ENCODE data around the gene KDF1. TPM values are rescaled to one million over a fixed set of nuclear protein-coding genes. Genes with fewer than 3 reads are reported as not detected.

KDF1 gene
- total RNA-seq, 1 experiment from 2014 or later = 8.8 TPM

DNA sequence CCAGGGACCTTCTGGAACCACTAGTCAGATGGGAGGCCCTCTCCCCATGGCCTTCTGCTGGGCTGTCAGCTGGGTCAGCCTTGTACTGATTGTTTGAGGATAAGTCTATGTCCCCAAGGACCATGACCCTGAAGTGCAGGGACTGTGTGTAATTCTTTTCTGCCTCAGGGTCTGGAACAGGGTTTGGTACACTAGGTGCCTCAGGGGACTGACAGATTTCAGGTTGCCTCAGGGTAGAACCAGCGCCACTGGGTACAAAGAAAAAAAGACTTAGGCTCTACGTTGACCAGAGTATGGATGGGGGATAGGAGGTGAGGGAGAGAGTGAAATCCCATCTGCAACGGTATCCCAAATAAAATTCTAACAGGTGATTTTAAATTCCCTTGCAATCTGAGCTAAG is 3.0 kb downstream of the KDF1 start:
- BruUV-seq (replicated peaks) = no TSS peak
- Mint-ChIP-seq H3K36me3 (ENCODE audit: insufficient read depth, unreplicated experiment) (peaks cover 26% of the 10 kb centered on the region), H3K4me1 (ENCODE audit: insufficient read depth, unreplicated experiment) (peaks cover 19% of the 10 kb centered on the region), H3K27me3 (ENCODE audit: insufficient read depth, unreplicated experiment) (no peaks in the 10 kb centered on the region), H3K9me3 (ENCODE audit: unreplicated experiment) (no peaks in the 10 kb centered on the region), H3K27ac (ENCODE audit: low read depth, unreplicated experiment) (no peak overlapping the region), H3K4me3 (ENCODE audit: unreplicated experiment) (no peak overlapping the region)
- intact Hi-C loops (cut with micrococcal nuclease) = no loop called here
- no peak for TF ChIP-seq CTCF (IDR thresholded peaks at IDR 0.05; ENCODE audit: unreplicated experiment)
- POLR2A ChIA-PET = interaction anchor here (1.0 to 1.2 kb wide), 2 partner anchors 10 to 34 kb away, joined by 3 read pairs; no protein-coding TSS in a partner anchor
- CTCF ChIA-PET = interaction anchor here (0.7 kb wide), 2 partner anchors 12 to 619 kb away, joined by 3 read pairs; no protein-coding TSS in a partner anchor
- no peak for DNase-seq (ENCODE audit: unreplicated experiment)

DNA sequence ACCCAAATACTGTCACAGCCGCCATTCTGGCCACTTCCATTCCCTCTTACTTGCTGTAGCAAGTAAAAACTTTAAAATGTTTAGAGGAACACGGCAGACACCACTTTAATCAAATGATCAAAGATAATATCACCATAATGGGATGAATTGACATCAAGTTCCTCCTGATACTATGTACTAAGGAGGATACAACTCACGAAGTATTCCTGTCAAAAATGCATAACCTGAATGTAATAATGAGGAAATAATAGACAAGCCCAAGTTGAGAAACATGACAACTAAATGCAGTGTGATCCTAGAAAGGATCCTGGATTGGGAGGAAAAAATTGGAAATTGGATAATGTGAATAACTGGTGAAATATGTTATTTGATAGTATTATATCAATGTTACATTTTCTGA is 3.9 kb downstream of the KDF1 start:
- Mint-ChIP-seq H3K4me1 (ENCODE audit: insufficient read depth, unreplicated experiment) (peaks cover 11% of the 10 kb centered on the region), H3K9me3 (ENCODE audit: unreplicated experiment) (no peaks in the 10 kb centered on the region), H3K27me3 (ENCODE audit: insufficient read depth, unreplicated experiment) (no peaks in the 10 kb centered on the region), H3K4me3 (ENCODE audit: unreplicated experiment) (no peak overlapping the region), H3K36me3 (ENCODE audit: insufficient read depth, unreplicated experiment) (peaks cover 32% of the 10 kb centered on the region), H3K27ac (ENCODE audit: low read depth, unreplicated experiment) (no peak overlapping the region)
- CTCF ChIA-PET = no interaction called here
- POLR2A ChIA-PET = no interaction called here
- DNase-seq (ENCODE audit: unreplicated experiment) = no peak
- TF ChIP-seq CTCF (IDR thresholded peaks at IDR 0.05; ENCODE audit: unreplicated experiment) = no peak
- intact Hi-C loops (cut with micrococcal nuclease) = no loop called here
- BruUV-seq (replicated peaks) = no TSS peak

- Mint-ChIP-seq H3K4me1 (ENCODE audit: insufficient read depth, unreplicated experiment) (peaks cover 5% of the 10 kb centered on the region), H3K27ac (ENCODE audit: low read depth, unreplicated experiment) (no peak overlapping the region), H3K36me3 (ENCODE audit: insufficient read depth, unreplicated experiment) (peaks cover 53% of the 10 kb centered on the region), H3K9me3 (ENCODE audit: unreplicated experiment) (no peaks in the 10 kb centered on the region), H3K4me3 (ENCODE audit: unreplicated experiment) (no peak overlapping the region), H3K27me3 (ENCODE audit: insufficient read depth, unreplicated experiment) (no peaks in the 10 kb centered on the region)
- no TSS peak for BruUV-seq (replicated peaks)
- no peak for TF ChIP-seq CTCF (IDR thresholded peaks at IDR 0.05; ENCODE audit: unreplicated experiment)
- intact Hi-C loops (cut with micrococcal nuclease) = no loop called here
- DNase-seq (ENCODE audit: unreplicated experiment) = no peak
- CTCF ChIA-PET = interaction anchor here (1.1 kb wide), 1 partner anchor 44 kb away, joined by 3 read pairs; no protein-coding TSS in a partner anchor
- POLR2A ChIA-PET = no interaction called here
Observed at GRCh38 chr1:26953374-26953773, 6.9 kb downstream of the KDF1 start.

GRCh38 chr1:26951821-26952497 is 8.3 kb downstream of the KDF1 start:
- H3K27ac Mint-ChIP-seq (ENCODE audit: low read depth, unreplicated experiment) = no peak overlapping the region
- TF ChIP-seq CTCF (IDR thresholded peaks at IDR 0.05; ENCODE audit: unreplicated experiment) = no peak

More at GRCh38 chr1:26951821-26952497, 8.3 kb downstream of the KDF1 start:
- Mint-ChIP-seq H3K4me3 (ENCODE audit: unreplicated experiment) (no peak overlapping the region), H3K4me1 (ENCODE audit: insufficient read depth, unreplicated experiment) (peaks cover 5% of the 10 kb centered on the region), H3K36me3 (ENCODE audit: insufficient read depth, unreplicated experiment) (peaks cover 60% of the 10 kb centered on the region), H3K27me3 (ENCODE audit: insufficient read depth, unreplicated experiment) (no peaks in the 10 kb centered on the region), H3K9me3 (ENCODE audit: unreplicated experiment) (no peaks in the 10 kb centered on the region)
- no TSS peak for BruUV-seq (replicated peaks)
- CTCF ChIA-PET = no interaction called here
- POLR2A ChIA-PET = interaction anchor here (0.7 to 1.1 kb wide), 2 partner anchors 9 to 306 kb away, joined by 3 to 4 read pairs; partner anchors contain the start of gene KDF1
- intact Hi-C loops (cut with micrococcal nuclease) = no loop called here
- no peak for DNase-seq (ENCODE audit: unreplicated experiment)
